ENCODE measurements around the gene SGPL1.

SGPL1 gene

GRCh38 chr10:70777063-70777875 lies 38.5 kb upstream of the SGPL1 start:
- Mint-ChIP-seq H3K4me3 (no peak overlapping the region), H3K36me3 (ENCODE audit: low read depth) (no peaks in the 10 kb centered on the region), H3K27ac (no peak overlapping the region), H3K27me3 (no peaks in the 10 kb centered on the region), H3K4me1 (no peaks in the 10 kb centered on the region), H3K9me3 (no peaks in the 10 kb centered on the region)
- ATAC-seq = no peak
- DNase-seq = no peak

GRCh38 chr10:70778267-70778924 lies 37.4 kb upstream of the SGPL1 start:
- Mint-ChIP-seq H3K4me1 (no peaks in the 10 kb centered on the region), H3K36me3 (ENCODE audit: low read depth) (no peaks in the 10 kb centered on the region), H3K9me3 (no peaks in the 10 kb centered on the region), H3K27ac (no peak overlapping the region), H3K4me3 (no peak overlapping the region), H3K27me3 (no peaks in the 10 kb centered on the region)
- ATAC-seq (no peak), DNase-seq (no peak)

GRCh38 chr10:70779088-70779487 lies 36.7 kb upstream of the SGPL1 start:
- no peak overlapping the region for H3K27ac Mint-ChIP-seq
- H3K4me1 Mint-ChIP-seq = no peaks in the 10 kb centered on the region
- ATAC-seq (no peak), DNase-seq (no peak)
- H3K27me3 Mint-ChIP-seq = no peaks in the 10 kb centered on the region
- no peak overlapping the region for H3K4me3 Mint-ChIP-seq
- no peaks in the 10 kb centered on the region for H3K36me3 Mint-ChIP-seq (ENCODE audit: low read depth)
- no peaks in the 10 kb centered on the region for H3K9me3 Mint-ChIP-seq

- Mint-ChIP-seq H3K27me3 (no peaks in the 10 kb centered on the region), H3K36me3 (ENCODE audit: low read depth) (no peaks in the 10 kb centered on the region), H3K27ac (no peak overlapping the region), H3K4me1 (peaks cover 5% of the 10 kb centered on the region), H3K4me3 (no peak overlapping the region), H3K9me3 (no peaks in the 10 kb centered on the region)
- no peak for ATAC-seq
- no peak for DNase-seq
Measured at GRCh38 chr10:70779511-70780369, 36.0 kb upstream of the SGPL1 start.

GRCh38 chr10:70780370-70780760 lies 35.4 kb upstream of the SGPL1 start:
- Mint-ChIP-seq H3K27ac (no peak overlapping the region), H3K36me3 (ENCODE audit: low read depth) (no peaks in the 10 kb centered on the region), H3K9me3 (no peaks in the 10 kb centered on the region), H3K4me3 (no peak overlapping the region), H3K27me3 (no peaks in the 10 kb centered on the region), H3K4me1 (peaks cover 9% of the 10 kb centered on the region)
- DNase-seq (no peak), ATAC-seq (no peak)

GRCh38 chr10:70780772-70781171 lies 35.0 kb upstream of the SGPL1 start:
- no peaks in the 10 kb centered on the region for H3K36me3 Mint-ChIP-seq (ENCODE audit: low read depth)
- H3K9me3 Mint-ChIP-seq = no peaks in the 10 kb centered on the region
- DNase-seq (no peak), ATAC-seq (no peak)
- H3K4me1 Mint-ChIP-seq = peaks cover 9% of the 10 kb centered on the region
- no peak overlapping the region for H3K27ac Mint-ChIP-seq
- no peaks in the 10 kb centered on the region for H3K27me3 Mint-ChIP-seq
- no peak overlapping the region for H3K4me3 Mint-ChIP-seq

- Mint-ChIP-seq H3K27me3 (no peaks in the 10 kb centered on the region), H3K9me3 (no peaks in the 10 kb centered on the region), H3K27ac (no peak overlapping the region), H3K4me3 (no peak overlapping the region), H3K36me3 (ENCODE audit: low read depth) (no peaks in the 10 kb centered on the region), H3K4me1 (peaks cover 14% of the 10 kb centered on the region)
- DNase-seq = no peak
- ATAC-seq = no peak
Measured at GRCh38 chr10:70781461-70782051, 34.2 kb upstream of the SGPL1 start.

GRCh38 chr10:70782086-70782745 lies 33.5 kb upstream of the SGPL1 start:
- no peaks in the 10 kb centered on the region for H3K27me3 Mint-ChIP-seq
- ATAC-seq = no peak
- peaks cover 21% of the 10 kb centered on the region for H3K4me1 Mint-ChIP-seq
- no peak for DNase-seq
- H3K36me3 Mint-ChIP-seq (ENCODE audit: low read depth) = no peaks in the 10 kb centered on the region
- no peak overlapping the region for H3K4me3 Mint-ChIP-seq
- no peak overlapping the region for H3K27ac Mint-ChIP-seq
- H3K9me3 Mint-ChIP-seq = no peaks in the 10 kb centered on the region

GRCh38 chr10:70782746-70783680 lies 32.7 kb upstream of the SGPL1 start:
- Mint-ChIP-seq H3K4me1 (peaks cover 23% of the 10 kb centered on the region), H3K27ac (no peak overlapping the region), H3K4me3 (no peak overlapping the region), H3K36me3 (ENCODE audit: low read depth) (no peaks in the 10 kb centered on the region), H3K27me3 (no peaks in the 10 kb centered on the region), H3K9me3 (no peaks in the 10 kb centered on the region)
- DNase-seq (no peak), ATAC-seq (no peak)

- Mint-ChIP-seq H3K4me1 (peaks cover 23% of the 10 kb centered on the region), H3K4me3 (no peak overlapping the region), H3K36me3 (ENCODE audit: low read depth) (no peaks in the 10 kb centered on the region), H3K27me3 (no peaks in the 10 kb centered on the region), H3K27ac (no peak overlapping the region), H3K9me3 (no peaks in the 10 kb centered on the region)
- ATAC-seq (no peak), DNase-seq (no peak)
Measured at GRCh38 chr10:70784016-70784415, 31.7 kb upstream of the SGPL1 start.

- H3K36me3 Mint-ChIP-seq (ENCODE audit: low read depth) = no peaks in the 10 kb centered on the region
- H3K4me3 Mint-ChIP-seq = no peak overlapping the region
- peaks cover 23% of the 10 kb centered on the region for H3K4me1 Mint-ChIP-seq
- no peaks in the 10 kb centered on the region for H3K9me3 Mint-ChIP-seq
- ATAC-seq = no peak
- H3K27me3 Mint-ChIP-seq = peaks cover 2% of the 10 kb centered on the region
- DNase-seq = no peak
- no peak overlapping the region for H3K27ac Mint-ChIP-seq
Measured at GRCh38 chr10:70784471-70784870, 31.3 kb upstream of the SGPL1 start.

GRCh38 chr10:70785190-70785589 lies 30.6 kb upstream of the SGPL1 start, which contains the start of gene TBATA:
TSS of gene TBATA (minus strand) at chr10:70785377. CDS start at chr10:70783379, 1,998 bp downstream.
- Mint-ChIP-seq H3K27me3 (peaks cover 2% of the 10 kb centered on the region), H3K36me3 (ENCODE audit: low read depth) (no peaks in the 10 kb centered on the region), H3K27ac (peak within 1 kb of the TSS; percentile 4), H3K9me3 (no peaks in the 10 kb centered on the region), H3K4me1 (peaks cover 25% of the 10 kb centered on the region), H3K4me3 (no peak within 1 kb of the TSS)
- no peak for DNase-seq
- peak; percentile 39 for ATAC-seq

- ATAC-seq (peak; percentile 65), DNase-seq (peak; percentile 20)
- peaks cover 5% of the 10 kb centered on the region for H3K27me3 Mint-ChIP-seq
- no peak overlapping the region for H3K4me3 Mint-ChIP-seq
- no peaks in the 10 kb centered on the region for H3K36me3 Mint-ChIP-seq (ENCODE audit: low read depth)
- H3K27ac Mint-ChIP-seq = no peak overlapping the region
- H3K4me1 Mint-ChIP-seq = peaks cover 37% of the 10 kb centered on the region
- no peaks in the 10 kb centered on the region for H3K9me3 Mint-ChIP-seq
Measured at GRCh38 chr10:70786799-70787415, 28.8 kb upstream of the SGPL1 start.

Data from activated naive CD8-positive, alpha-beta T cell treated with anti-CD3 and anti-CD28 coated beads, Interleukin-2, amount 50 U/mL, for 24 hours (primary cell).